Osteoblast (primary cell): ENCODE measurements around the gene TNS3. TPM values are rescaled to one million over a fixed set of nuclear protein-coding genes. Genes with fewer than 3 reads are reported as not detected.

ENCODE experiments used
- DNase-seq: peaks from one replicate; pipeline ENCODE4 v3.0.0; 2011; ENCODE audit warnings: low spot score, mixed read lengths; ENCODE audit not compliant: insufficient read length; ENCODE audit errors: missing footprints
- H2AFZ ChIP-seq: 2 replicates; pipeline ENCODE4 v1.6.0; 2011; ENCODE audit warnings: mild to moderate bottlenecking, low read length
- H3K27ac ChIP-seq: 2 replicates; pipeline ENCODE4 v1.5.1; 2011; ENCODE audit warnings: mild to moderate bottlenecking, low read depth, low read length, moderate library complexity
- H3K27me3 ChIP-seq: 2 replicates; pipeline ENCODE4 v1.6.0; 2012; ENCODE audit warnings: mild to moderate bottlenecking, control low read depth, inconsistent platforms, low read length, moderate library complexity; ENCODE audit not compliant: insufficient read depth
- H3K36me3 ChIP-seq: 2 replicates; pipeline ENCODE4 v1.5.1; 2011; ENCODE audit warnings: mild to moderate bottlenecking, low read length, control low read depth, moderate library complexity; ENCODE audit not compliant: insufficient read depth
- H3K4me1 ChIP-seq: 2 replicates; pipeline ENCODE4 v1.5.1; 2011; ENCODE audit warnings: mild to moderate bottlenecking, low read length, control low read depth, moderate library complexity; ENCODE audit not compliant: insufficient read depth
- H3K4me2 ChIP-seq: 2 replicates; pipeline ENCODE4 v1.6.0; 2011; ENCODE audit warnings: mild to moderate bottlenecking, low read length; ENCODE audit not compliant: insufficient read depth
- H3K4me3 ChIP-seq: fragments of 200-600 bp; sonication (generic); 3 replicates; pipeline ENCODE4 v1.5.1; 2012; ENCODE audit warnings: mild to moderate bottlenecking, low read length, inconsistent platforms; ENCODE audit not compliant: insufficient read depth
- H3K79me2 ChIP-seq: 2 replicates; pipeline ENCODE4 v1.6.0; 2012; ENCODE audit warnings: mild to moderate bottlenecking, low read length, control low read depth, inconsistent platforms; ENCODE audit not compliant: insufficient read depth
- H3K9me3 ChIP-seq: 2 replicates; pipeline ENCODE4 v1.5.1; 2011; ENCODE audit warnings: low read depth, low read length, control low read depth
- H4K20me1 ChIP-seq: 2 replicates; pipeline ENCODE4 v1.6.0; 2012; ENCODE audit warnings: mild to moderate bottlenecking, low read length, control low read depth; ENCODE audit not compliant: insufficient read depth
- total RNA-seq: library from RNA; depleted of rRNA; stranded (reverse); fragments of >200 nt; gene quantifications from 2 replicates; pipeline ENCODE4 v1.2.3, GENCODE V29; 2012
- TF ChIP-seq, protein P1 (sequence below): IDR thresholded peaks from 2 replicates; pipeline ENCODE4 v1.5.1; 2011; ENCODE audit warnings: mild to moderate bottlenecking, low read depth, low read length, moderate library complexity; ENCODE audit errors: extremely low read depth

The TNS3 gene
- total RNA-seq, 1 donor: 67.3 TPM

DNA sequence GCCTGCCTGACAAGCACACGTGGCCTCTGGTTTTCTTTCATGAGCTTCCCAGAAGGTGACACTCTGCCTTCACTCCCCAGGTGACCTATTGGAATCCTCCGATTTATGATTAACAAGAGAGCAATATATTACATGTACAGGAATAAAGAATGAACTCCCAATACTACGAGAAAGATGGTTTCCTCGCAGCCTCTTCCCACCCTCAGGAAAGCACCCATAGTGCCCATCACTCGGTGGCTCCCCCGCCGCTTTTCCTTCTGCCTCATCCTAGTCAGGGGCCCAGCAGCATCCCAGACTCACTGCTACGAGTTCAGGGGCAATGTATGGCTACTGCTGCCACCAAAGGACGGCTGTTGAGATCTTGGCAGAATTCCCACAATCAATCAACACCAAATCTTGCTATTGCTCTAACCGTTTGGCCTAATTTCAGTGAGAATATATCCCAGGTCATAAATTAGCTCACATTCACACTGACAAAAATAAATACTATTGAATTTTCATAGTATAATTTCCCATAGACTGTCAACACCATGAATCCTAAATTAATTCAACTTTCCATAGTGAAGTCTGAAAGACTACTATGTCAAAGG is 196.3 kb downstream of the TNS3 start:
- H3K27me3 ChIP-seq: no peaks in the 10 kb centered on the region
- DNase-seq: no peak
- no peak overlapping the region for H2AFZ ChIP-seq
- H3K4me2 ChIP-seq: no peak overlapping the region
- H3K4me3 ChIP-seq: no peak overlapping the region
- no peak overlapping the region for H3K27ac ChIP-seq
- H3K9me3 ChIP-seq: no peaks in the 10 kb centered on the region
- H4K20me1 ChIP-seq: peaks cover 93% of the 10 kb centered on the region
- no peaks in the 10 kb centered on the region for H3K79me2 ChIP-seq
- H3K4me1 ChIP-seq: peaks cover 5% of the 10 kb centered on the region
- H3K36me3 ChIP-seq: peaks cover 53% of the 10 kb centered on the region
- TF ChIP-seq, protein P1, sequence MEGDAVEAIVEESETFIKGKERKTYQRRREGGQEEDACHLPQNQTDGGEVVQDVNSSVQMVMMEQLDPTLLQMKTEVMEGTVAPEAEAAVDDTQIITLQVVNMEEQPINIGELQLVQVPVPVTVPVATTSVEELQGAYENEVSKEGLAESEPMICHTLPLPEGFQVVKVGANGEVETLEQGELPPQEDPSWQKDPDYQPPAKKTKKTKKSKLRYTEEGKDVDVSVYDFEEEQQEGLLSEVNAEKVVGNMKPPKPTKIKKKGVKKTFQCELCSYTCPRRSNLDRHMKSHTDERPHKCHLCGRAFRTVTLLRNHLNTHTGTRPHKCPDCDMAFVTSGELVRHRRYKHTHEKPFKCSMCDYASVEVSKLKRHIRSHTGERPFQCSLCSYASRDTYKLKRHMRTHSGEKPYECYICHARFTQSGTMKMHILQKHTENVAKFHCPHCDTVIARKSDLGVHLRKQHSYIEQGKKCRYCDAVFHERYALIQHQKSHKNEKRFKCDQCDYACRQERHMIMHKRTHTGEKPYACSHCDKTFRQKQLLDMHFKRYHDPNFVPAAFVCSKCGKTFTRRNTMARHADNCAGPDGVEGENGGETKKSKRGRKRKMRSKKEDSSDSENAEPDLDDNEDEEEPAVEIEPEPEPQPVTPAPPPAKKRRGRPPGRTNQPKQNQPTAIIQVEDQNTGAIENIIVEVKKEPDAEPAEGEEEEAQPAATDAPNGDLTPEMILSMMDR: no peak

DNA sequence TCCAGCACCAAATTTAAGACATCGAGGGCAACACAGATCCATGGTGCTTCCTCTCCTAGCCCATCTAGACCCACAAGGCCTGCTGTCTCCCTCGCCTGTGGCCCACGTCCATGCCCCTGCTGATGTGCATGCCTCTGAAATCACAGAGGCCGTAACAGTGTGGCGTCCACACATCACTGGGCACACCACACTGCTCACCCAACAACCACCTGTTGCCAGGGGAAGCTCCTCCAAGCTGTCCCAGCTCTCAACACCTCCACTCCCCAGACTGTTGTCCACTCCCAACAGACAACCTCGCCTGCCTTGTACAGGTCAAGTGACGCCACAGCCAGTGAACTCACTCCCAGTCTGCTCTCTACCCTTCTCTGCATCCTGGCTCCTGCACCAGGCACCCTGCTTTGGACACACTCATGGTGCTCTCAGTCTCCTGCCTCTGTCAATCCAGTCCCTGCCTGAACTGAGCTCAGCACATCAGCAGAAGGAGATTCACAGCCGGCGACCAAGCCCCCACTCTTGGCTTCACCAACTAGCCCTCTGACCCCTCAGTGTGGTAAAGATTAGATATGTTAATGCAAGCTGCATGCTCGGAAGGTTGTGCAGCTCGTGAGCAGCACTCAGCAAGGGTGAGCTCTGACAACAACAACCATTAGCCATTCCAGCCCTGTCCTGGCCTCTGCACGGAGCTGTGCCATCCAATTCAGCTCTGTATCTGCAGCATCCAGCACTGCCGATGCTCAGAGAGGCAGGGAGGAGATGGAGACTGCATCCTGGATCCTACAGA is 197.0 kb downstream of the TNS3 start:
- TF ChIP-seq, protein P1: no peak
- H2AFZ ChIP-seq: no peak overlapping the region
- peaks cover 11% of the 10 kb centered on the region for H3K4me1 ChIP-seq
- H3K36me3 ChIP-seq: peaks cover 48% of the 10 kb centered on the region
- no peak overlapping the region for H3K4me3 ChIP-seq
- peaks cover 93% of the 10 kb centered on the region for H4K20me1 ChIP-seq
- H3K79me2 ChIP-seq: no peaks in the 10 kb centered on the region
- H3K9me3 ChIP-seq: no peaks in the 10 kb centered on the region
- no peak overlapping the region for H3K27ac ChIP-seq
- no peak for DNase-seq
- no peak overlapping the region for H3K4me2 ChIP-seq
- H3K27me3 ChIP-seq: no peaks in the 10 kb centered on the region

DNA sequence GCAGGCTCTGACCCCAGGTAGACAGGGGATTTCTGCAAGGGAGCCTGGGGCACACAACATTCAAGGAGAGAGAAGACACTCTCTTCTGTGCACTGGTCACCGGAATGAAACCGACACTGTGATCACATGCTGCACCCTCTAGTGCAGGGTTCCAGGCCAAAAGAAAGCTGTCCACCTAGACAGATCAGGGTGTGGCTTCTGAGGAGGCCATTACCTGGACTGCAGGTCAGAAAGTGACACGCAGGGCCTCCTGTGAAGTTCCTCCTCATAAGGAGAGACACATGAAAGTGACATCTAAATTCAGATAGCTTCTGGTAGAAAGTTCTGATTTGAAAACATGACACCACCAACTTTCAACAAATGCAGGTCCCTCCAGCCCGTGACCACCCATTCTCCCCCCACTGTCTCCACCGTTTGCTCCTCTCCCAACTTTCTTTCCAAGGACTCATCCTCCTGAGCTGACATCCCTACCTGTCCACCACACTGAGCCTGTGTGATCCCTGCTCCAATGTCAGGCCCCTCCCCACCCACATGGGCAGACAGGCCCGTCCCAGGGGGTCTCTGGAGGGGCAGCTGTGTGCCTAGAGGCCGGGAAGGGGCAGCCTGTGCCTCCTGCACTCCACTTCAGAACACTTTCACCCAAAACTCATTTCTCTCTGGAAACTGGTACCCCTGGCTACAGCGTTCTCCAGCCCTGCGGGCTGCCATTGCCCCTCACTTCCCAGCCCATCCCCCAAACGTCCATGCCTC is 198.0 kb downstream of the TNS3 start:
- no peaks in the 10 kb centered on the region for H3K27me3 ChIP-seq
- no peaks in the 10 kb centered on the region for H3K79me2 ChIP-seq
- H3K4me2 ChIP-seq: no peak overlapping the region
- H2AFZ ChIP-seq: no peak overlapping the region
- no peak overlapping the region for H3K4me3 ChIP-seq
- H4K20me1 ChIP-seq: peaks cover 93% of the 10 kb centered on the region
- DNase-seq: no peak
- TF ChIP-seq, protein P1: no peak
- peaks cover 18% of the 10 kb centered on the region for H3K4me1 ChIP-seq
- no peak overlapping the region for H3K27ac ChIP-seq
- H3K9me3 ChIP-seq: no peaks in the 10 kb centered on the region
- peaks cover 39% of the 10 kb centered on the region for H3K36me3 ChIP-seq

DNA sequence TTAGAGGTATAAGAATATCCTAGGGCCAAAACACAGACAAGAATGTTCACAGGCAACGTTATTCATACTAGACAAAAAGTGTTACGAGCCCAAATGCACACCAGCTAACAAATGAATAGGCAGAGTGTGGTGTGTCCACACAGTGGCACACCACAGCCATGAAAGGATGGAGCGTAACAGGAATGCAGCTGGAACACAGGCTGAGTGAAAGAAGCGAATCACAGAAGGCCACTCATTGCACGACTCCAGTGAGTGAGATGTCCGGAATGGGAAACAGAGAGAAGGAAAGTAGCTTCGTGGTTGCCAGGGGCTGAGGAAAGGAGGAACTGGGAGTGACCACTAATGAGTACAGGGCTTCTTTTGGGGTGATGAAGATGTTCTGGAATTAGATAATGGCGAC is 198.8 kb downstream of the TNS3 start:
- H4K20me1 ChIP-seq: peaks cover 97% of the 10 kb centered on the region
- TF ChIP-seq, protein P1: peak; percentile 10
- H3K4me1 ChIP-seq: peaks cover 18% of the 10 kb centered on the region
- peaks cover 35% of the 10 kb centered on the region for H3K36me3 ChIP-seq
- H3K4me2 ChIP-seq: peak overlapping the region; percentile 22
- no peaks in the 10 kb centered on the region for H3K27me3 ChIP-seq
- H2AFZ ChIP-seq: no peak overlapping the region
- no peaks in the 10 kb centered on the region for H3K9me3 ChIP-seq
- H3K27ac ChIP-seq: no peak overlapping the region
- H3K4me3 ChIP-seq: no peak overlapping the region
- H3K79me2 ChIP-seq: no peaks in the 10 kb centered on the region
- no peak for DNase-seq
